ENCODE results near the gene COL8A1.
"Not testable (repeated sequence)": the region's sequence is repeated elsewhere in the genome, so short reads cannot be mapped to it uniquely, and the experiment has no call there.

Gene COL8A1

GRCh38 chr3:99638167-99638948 lies at the start of gene COL8A1:
Gene COL8A1 (plus strand): TSS chr3:99638594. CDS start chr3:99790683, 152,089 bp downstream.
- no peak for TF ChIP-seq JUND (IDR thresholded peaks at IDR 0.05; ENCODE audit: low read depth)
- in situ Hi-C loops (cut with HindIII; ENCODE audit: low pct_unique_long_range_greater_than_20kb, low sequenced_read_pairs): no loop called here
- no peak for DNase-seq (ENCODE audit: low read depth in 1 of 2, low spot score in 1 of 2)

- in situ Hi-C loops (cut with HindIII; ENCODE audit: low pct_unique_long_range_greater_than_20kb, low sequenced_read_pairs); DNase-seq (ENCODE audit: low read depth in 1 of 2, low spot score in 1 of 2): not testable (repeated sequence)
Measured at GRCh38 chr3:99589168-99589567, 49.2 kb upstream of the COL8A1 start.

- DNase-seq (ENCODE audit: low read depth in 1 of 2, low spot score in 1 of 2): no peak
- TF ChIP-seq JUND (IDR thresholded peaks at IDR 0.05; ENCODE audit: low read depth): no peak
- in situ Hi-C loops (cut with HindIII; ENCODE audit: low pct_unique_long_range_greater_than_20kb, low sequenced_read_pairs): no loop called here
Measured at GRCh38 chr3:99599894-99600293, 38.5 kb upstream of the COL8A1 start.

GRCh38 chr3:99601515-99601914 lies 36.9 kb upstream of the COL8A1 start:
- no peak for TF ChIP-seq JUND (IDR thresholded peaks at IDR 0.05; ENCODE audit: low read depth)
- in situ Hi-C loops (cut with HindIII; ENCODE audit: low pct_unique_long_range_greater_than_20kb, low sequenced_read_pairs): no loop called here
- no peak for DNase-seq (ENCODE audit: low read depth in 1 of 2, low spot score in 1 of 2)

DNA sequence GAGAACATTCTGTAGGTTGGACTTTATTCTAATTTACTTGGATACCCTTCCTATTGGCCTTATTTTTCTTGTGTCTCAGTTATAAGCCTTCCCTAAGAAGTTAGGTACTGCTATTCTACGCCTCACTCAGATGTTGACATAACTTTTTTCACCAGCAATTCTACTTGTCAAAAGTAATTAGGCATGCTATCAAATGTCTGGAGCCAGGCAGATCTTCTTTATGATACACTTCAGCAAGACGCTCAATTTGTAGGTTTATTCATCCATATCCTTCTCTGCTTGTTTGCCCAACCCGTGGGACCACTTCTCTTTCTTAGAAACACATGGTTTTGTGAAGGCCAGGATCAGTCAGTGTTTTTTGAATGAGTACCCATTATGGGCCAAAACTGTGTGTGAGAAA lies 36.2 kb upstream of the COL8A1 start:
- no peak for TF ChIP-seq JUND (IDR thresholded peaks at IDR 0.05; ENCODE audit: low read depth)
- DNase-seq (ENCODE audit: low read depth in 1 of 2, low spot score in 1 of 2): no peak
- in situ Hi-C loops (cut with HindIII; ENCODE audit: low pct_unique_long_range_greater_than_20kb, low sequenced_read_pairs): no loop called here

DNA sequence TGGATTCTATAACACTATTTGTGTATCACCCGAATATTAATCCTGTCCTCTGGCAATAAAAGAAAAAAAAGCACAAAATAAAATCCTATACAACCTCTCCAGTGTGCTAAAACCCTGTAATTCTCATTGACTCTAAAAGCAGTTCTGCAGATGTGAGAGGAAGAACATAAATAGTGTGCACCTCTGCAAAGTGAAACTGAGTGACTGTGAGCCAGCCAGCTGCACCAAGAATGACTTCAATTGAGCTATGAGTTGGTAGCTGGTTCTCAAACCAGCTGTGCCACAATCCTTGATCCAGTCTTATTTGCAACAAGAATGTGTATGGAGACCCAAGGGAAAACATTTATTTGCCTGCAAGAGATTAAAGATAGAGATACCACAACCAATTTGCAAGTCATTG lies 31.2 kb upstream of the COL8A1 start:
- in situ Hi-C loops (cut with HindIII; ENCODE audit: low pct_unique_long_range_greater_than_20kb, low sequenced_read_pairs): no loop called here
- TF ChIP-seq JUND (IDR thresholded peaks at IDR 0.05; ENCODE audit: low read depth): no peak
- no peak for DNase-seq (ENCODE audit: low read depth in 1 of 2, low spot score in 1 of 2)

- TF ChIP-seq JUND (IDR thresholded peaks at IDR 0.05; ENCODE audit: low read depth): no peak
- in situ Hi-C loops (cut with HindIII; ENCODE audit: low pct_unique_long_range_greater_than_20kb, low sequenced_read_pairs): no loop called here
- no peak for DNase-seq (ENCODE audit: low read depth in 1 of 2, low spot score in 1 of 2)
Measured at GRCh38 chr3:99614768-99615167, 23.6 kb upstream of the COL8A1 start.

- no peak for TF ChIP-seq JUND (IDR thresholded peaks at IDR 0.05; ENCODE audit: low read depth)
- DNase-seq (ENCODE audit: low read depth in 1 of 2, low spot score in 1 of 2): no peak
- in situ Hi-C loops (cut with HindIII; ENCODE audit: low pct_unique_long_range_greater_than_20kb, low sequenced_read_pairs): no loop called here
Measured at GRCh38 chr3:99620077-99620767, 18.2 kb upstream of the COL8A1 start.

DNA sequence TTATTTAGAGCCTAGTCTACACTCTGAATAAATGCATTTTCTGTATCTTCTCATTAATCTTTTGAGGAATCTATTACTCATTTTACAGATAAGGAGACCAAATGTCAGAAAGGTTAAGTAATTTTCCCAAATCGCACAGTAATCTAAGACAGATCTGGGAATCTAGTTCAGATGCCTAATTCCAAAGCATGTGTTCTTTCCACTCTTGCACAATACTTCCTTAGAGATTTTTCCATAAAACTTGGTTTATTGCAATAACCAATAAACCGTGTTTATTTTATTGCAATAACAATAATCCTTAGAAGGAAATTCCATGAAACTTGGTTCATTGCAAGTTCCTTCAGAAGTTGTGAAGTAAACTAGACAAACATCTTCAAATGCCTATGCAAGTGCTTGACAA lies 17.4 kb upstream of the COL8A1 start:
- in situ Hi-C loops (cut with HindIII; ENCODE audit: low pct_unique_long_range_greater_than_20kb, low sequenced_read_pairs): no loop called here
- DNase-seq (ENCODE audit: low read depth in 1 of 2, low spot score in 1 of 2): no peak
- TF ChIP-seq JUND (IDR thresholded peaks at IDR 0.05; ENCODE audit: low read depth): no peak

DNA sequence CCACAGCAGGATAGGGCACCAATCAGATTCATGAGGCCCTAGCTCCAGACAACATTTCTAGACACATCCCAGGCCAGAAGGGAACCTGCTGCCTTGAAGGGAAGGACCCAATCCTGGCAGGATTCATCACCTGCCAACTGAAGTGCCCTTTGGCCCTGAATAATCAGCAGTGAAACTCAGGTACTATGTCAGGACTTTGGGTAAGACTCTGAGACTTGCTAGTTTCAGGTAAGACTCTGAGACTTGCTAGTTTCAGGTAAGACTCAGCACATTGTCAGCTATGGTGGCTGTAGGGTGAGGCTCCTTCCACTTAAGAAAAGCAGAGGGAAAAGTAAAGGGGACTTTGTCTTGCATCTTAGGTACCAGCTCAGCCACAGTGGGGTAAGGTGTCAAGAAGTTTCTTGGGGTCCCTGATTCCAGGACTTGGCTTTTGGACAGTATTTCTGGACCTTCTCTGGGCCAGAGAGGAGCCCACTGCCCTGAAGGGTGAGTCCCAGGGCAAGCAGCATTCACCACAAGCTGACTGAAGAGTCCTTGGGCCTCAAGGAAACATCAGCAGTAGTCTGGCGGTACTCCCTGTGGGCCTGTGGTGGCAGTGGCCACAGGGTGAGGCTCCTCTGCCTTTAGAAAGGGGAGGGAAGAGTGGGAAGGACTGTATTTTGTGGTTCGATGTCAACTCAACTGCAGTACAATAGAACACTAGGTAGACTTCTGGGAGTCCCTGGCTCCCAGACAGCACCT lies 13.7 kb upstream of the COL8A1 start:
- no peak for TF ChIP-seq JUND (IDR thresholded peaks at IDR 0.05; ENCODE audit: low read depth)
- in situ Hi-C loops (cut with HindIII; ENCODE audit: low pct_unique_long_range_greater_than_20kb, low sequenced_read_pairs): no loop called here
- DNase-seq (ENCODE audit: low read depth in 1 of 2, low spot score in 1 of 2): no peak

DNA sequence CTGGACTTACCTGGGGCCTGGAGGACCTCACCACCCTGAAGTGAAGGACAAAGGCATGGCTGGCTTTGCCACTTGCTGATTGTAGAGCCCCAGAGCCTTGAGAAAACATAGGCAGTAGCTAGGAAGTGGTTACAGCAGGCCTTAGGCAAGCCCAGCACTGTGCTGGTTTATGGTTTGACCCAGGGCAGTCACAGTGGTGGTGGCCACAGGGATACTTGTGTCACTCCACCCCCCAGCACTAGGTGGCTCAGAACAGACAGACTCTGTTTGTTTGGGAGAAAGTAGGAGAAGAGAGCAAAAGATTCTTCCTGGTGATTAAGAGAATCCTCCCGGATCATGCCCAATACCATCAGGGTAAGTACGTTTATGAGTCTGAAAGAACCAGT lies 13.2 kb upstream of the COL8A1 start:
- in situ Hi-C loops (cut with HindIII; ENCODE audit: low pct_unique_long_range_greater_than_20kb, low sequenced_read_pairs): no loop called here
- DNase-seq (ENCODE audit: low read depth in 1 of 2, low spot score in 1 of 2): no peak
- no peak for TF ChIP-seq JUND (IDR thresholded peaks at IDR 0.05; ENCODE audit: low read depth)

GRCh38 chr3:99625643-99626416 lies 12.6 kb upstream of the COL8A1 start:
- TF ChIP-seq JUND (IDR thresholded peaks at IDR 0.05; ENCODE audit: low read depth): no peak
- no peak for DNase-seq (ENCODE audit: low read depth in 1 of 2, low spot score in 1 of 2)
- in situ Hi-C loops (cut with HindIII; ENCODE audit: low pct_unique_long_range_greater_than_20kb, low sequenced_read_pairs): no loop called here

All from T47D (cell line).